ENCODE measurements around the gene SYT8.
"Not testable (repeated sequence)": the region's sequence is repeated elsewhere in the genome, so short reads cannot be mapped to it uniquely, and the experiment has no call there.

The SYT8 gene

GRCh38 chr11:1834779-1835670 is at the start of gene SYT8:
SYT8 (plus strand) TSS chr11:1834990; CDS start chr11:1835106, 116 bp downstream.
- DNase-seq = no peak

- no peak for DNase-seq
Measured at GRCh38 chr11:1785749-1786413, 48.9 kb upstream of the SYT8 start.

GRCh38 chr11:1786466-1786865 is 48.3 kb upstream of the SYT8 start:
- DNase-seq = no peak

- DNase-seq = no peak
Measured at GRCh38 chr11:1791912-1792311, 42.9 kb upstream of the SYT8 start.

GRCh38 chr11:1792461-1792860 is 42.3 kb upstream of the SYT8 start:
- DNase-seq = no peak

- DNase-seq = no peak
Measured at GRCh38 chr11:1793081-1793480, 41.7 kb upstream of the SYT8 start.

- no peak for DNase-seq
Measured at GRCh38 chr11:1796413-1797011, 38.3 kb upstream of the SYT8 start.

- no peak for DNase-seq
Measured at GRCh38 chr11:1797391-1798125, 37.2 kb upstream of the SYT8 start.

- no peak for DNase-seq
Measured at GRCh38 chr11:1803246-1803645, 31.5 kb upstream of the SYT8 start.

- not testable (repeated sequence) for DNase-seq
Measured at GRCh38 chr11:1803835-1804519, 30.8 kb upstream of the SYT8 start.

GRCh38 chr11:1805525-1805924 is 29.3 kb upstream of the SYT8 start:
- DNase-seq = no peak

- DNase-seq = no peak
Measured at GRCh38 chr11:1807264-1807995, 27.4 kb upstream of the SYT8 start.

- no peak for DNase-seq
Measured at GRCh38 chr11:1810761-1811160, 24.0 kb upstream of the SYT8 start.

- DNase-seq = no peak
Measured at GRCh38 chr11:1812274-1812673, 22.5 kb upstream of the SYT8 start.

- no peak for DNase-seq
Measured at GRCh38 chr11:1812801-1813200, 22.0 kb upstream of the SYT8 start.

- not testable (repeated sequence) for DNase-seq
Measured at GRCh38 chr11:1813356-1813755, 21.4 kb upstream of the SYT8 start.

GRCh38 chr11:1814691-1815090 is 20.1 kb upstream of the SYT8 start:
- no peak for DNase-seq

GRCh38 chr11:1815311-1815710 is 19.5 kb upstream of the SYT8 start:
- no peak for DNase-seq

GRCh38 chr11:1815751-1816150 is 19.0 kb upstream of the SYT8 start:
- DNase-seq = no peak

- no peak for DNase-seq
Measured at GRCh38 chr11:1817000-1817399, 17.8 kb upstream of the SYT8 start.

GRCh38 chr11:1817511-1817910 is 17.3 kb upstream of the SYT8 start:
- DNase-seq = no peak

GRCh38 chr11:1819074-1819473 is 15.7 kb upstream of the SYT8 start:
- DNase-seq = no peak

All from KG1 (cell line).